ENCODE measurements around the gene MLPH.

DNA sequence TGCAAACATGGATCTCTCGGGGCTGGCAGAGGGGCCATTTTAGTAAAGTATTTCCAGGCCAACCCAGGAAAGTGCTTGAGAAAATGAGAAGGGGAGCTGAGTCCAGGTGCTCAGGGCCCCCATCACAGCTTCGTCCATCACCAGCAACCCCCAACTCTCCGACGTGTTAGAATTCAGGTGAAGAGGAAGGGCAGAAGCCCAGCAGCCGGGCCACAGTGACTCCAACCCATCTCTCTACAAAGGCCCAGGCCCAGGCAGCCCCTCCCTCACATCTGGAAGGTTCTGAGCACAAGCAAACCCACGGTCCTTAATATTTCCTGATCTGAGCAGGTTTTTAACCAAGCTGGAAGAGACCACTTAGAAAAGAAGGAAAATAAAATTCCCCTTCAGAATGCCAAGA is 38.4 kb upstream of the MLPH start:
- no peak for TF ChIP-seq CTCF (conservative IDR thresholded peaks at IDR 0.05)
- TF ChIP-seq EZH2 (IDR thresholded peaks at IDR 0.05; ENCODE audit: low read depth), result no peak

Data from PC-9 (cell line).